Left ventricle myocardium superior (tissue), 1 donor: Measurements from ENCODE around the gene TTC39C. TPM values are rescaled to one million over a fixed set of nuclear protein-coding genes. Genes with fewer than 3 reads are reported as not detected.
"Not testable (repeated sequence)": the region's sequence is repeated elsewhere in the genome, so short reads cannot be mapped to it uniquely, and the experiment has no call there.

Experiments used
- ATAC-seq: fragments of 200-7000 bp; cut with Tn5 transposase; one replicate; pipeline ENCODE4 v1.9.1; 2020; ENCODE audit warnings: mild to moderate bottlenecking, moderate library complexity
- DNase-seq: peaks from one replicate; pipeline ENCODE4 v3.0.0-alpha.2; 2020
- intact Hi-C: fragments of 100-400 bp; cut with micrococcal nuclease; formaldehyde crosslinking; loops from one replicate; pipeline ENCODE4 v1.11.0; 2022
- total RNA-seq: library from RNA; stranded (reverse); fragmentation: NEBNext Ultra II Directional; extraction: Animal tissue kit (Norgen Biotek cat#: 25700); gene quantifications from one replicate; pipeline ENCODE4 v1.2.1, GENCODE V29; 2021
- donor health status: DM: no; HTN: yes; CAD: no; lungs with severe emphysema.

Gene TTC39C
- total RNA-seq, 1 donor from 2014 or later = 4.1 TPM

DNA sequence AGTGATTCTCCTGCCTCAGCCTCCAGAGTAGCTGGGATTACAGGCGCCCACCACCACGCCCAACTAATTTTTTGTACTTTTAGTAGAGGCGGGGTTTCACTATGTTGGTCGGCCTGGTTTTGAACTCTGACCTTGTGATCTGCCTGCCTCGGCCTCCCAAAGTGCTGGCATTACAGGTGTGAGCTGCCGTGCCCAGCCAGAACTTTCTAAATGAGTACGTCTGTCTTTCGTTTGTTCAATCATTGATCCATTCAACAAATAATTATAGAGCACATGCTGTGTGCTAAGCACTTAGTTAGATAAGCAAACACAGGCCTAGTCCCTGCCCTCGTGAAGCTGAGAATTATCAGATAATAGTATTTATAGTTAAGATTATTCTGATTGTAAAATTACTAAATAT is 56.5 kb downstream of the TTC39C start:
- ATAC-seq (no peak), DNase-seq (no peak)
- intact Hi-C loops = no loop called here

- intact Hi-C loops = no loop called here
- ATAC-seq = no peak
- DNase-seq = no peak
Measured at GRCh38 chr18:24071779-24072178, 57.2 kb downstream of the TTC39C start.

DNA sequence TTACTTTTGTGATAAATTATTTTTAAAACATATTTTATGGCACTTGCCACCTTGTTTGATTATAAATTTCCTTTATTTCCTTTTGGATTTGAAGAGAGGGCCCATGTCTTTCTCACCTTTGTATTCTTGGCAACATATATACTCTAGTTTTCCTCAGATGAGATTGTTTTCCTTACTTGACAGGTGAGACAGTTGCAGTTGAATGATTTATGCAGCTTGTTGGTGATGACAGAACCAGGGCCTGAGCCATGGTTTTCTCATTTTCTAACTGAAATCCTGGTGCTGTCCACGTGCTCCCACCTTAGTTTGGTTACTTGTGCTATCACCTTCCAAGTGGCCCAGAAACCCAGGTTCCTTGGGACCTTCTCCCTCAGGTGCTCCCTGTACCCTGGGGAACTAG is 58.2 kb downstream of the TTC39C start:
- DNase-seq (no peak), ATAC-seq (no peak)
- intact Hi-C loops = no loop called here

GRCh38 chr18:24073791-24074190 is 59.2 kb downstream of the TTC39C start:
- DNase-seq = no peak
- intact Hi-C loops = no loop called here
- no peak for ATAC-seq

- intact Hi-C loops, DNase-seq, ATAC-seq: not testable (repeated sequence)
Measured at GRCh38 chr18:24074757-24075156, 60.2 kb downstream of the TTC39C start.

DNA sequence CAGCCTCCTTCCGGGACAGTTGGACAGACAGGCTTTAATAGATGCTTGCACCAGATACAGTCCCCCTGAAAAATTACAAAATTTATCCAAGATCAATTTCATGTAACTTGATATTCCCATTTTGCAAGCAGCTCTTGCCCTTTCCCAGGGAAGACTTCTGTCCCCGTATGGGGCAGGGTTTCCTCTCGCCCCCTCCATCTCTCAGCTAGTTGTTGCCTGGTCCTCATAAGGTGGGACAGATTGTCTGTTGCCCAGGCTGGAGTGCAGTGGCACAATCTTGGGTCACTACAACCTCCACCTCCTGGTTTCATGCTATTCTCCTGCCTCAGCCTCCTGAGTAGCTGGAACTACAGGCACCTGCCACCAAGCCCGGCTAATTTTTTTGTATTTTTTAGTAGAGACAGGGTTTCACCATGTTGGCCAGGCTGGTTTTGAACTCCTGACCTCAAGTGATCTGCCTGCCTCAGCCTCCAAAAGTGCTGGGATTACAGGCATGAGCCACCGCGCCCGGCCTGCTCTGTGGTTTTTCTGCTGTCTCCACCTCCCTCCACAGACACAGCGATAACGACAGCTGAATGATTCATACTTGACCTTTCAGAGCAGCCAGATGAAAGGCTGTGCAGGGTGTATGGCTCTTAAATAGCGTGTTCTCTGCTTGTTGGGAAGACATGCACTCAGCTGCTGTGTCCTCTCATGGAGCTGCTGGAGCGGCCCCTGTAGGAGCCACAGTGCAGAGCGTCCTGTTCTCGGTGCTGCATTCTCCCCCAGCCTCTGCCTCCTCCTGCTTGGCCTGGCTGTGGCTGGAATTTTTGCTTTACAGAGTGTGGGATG is 61.4 kb downstream of the TTC39C start:
- ATAC-seq (peak; percentile 99), DNase-seq (peak; percentile 86)
- intact Hi-C loops = no loop called here

DNA sequence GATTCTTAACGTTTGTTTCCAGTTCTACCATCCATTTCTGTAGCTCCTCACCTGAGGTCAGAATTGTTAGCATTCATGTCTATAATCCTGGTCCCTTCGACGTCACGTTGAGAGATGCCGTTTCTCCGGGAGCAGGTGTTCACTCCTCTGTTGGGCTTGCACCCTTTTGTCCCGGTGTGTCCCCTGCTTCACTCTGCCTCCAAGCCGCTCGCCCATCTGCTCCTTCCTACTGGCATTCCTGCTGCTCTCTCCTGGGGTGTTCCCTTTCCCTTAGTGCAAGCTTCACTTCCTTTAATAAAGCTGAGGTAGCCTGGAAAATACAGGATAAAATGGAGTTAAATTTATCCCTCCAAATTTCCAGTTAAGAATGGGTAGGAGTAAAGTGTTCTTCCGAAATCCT is 62.4 kb downstream of the TTC39C start:
- intact Hi-C loops = no loop called here
- DNase-seq (no peak), ATAC-seq (no peak)

- intact Hi-C loops = no loop called here
- DNase-seq = no peak
- no peak for ATAC-seq
Measured at GRCh38 chr18:24078391-24078790, 63.8 kb downstream of the TTC39C start.

DNA sequence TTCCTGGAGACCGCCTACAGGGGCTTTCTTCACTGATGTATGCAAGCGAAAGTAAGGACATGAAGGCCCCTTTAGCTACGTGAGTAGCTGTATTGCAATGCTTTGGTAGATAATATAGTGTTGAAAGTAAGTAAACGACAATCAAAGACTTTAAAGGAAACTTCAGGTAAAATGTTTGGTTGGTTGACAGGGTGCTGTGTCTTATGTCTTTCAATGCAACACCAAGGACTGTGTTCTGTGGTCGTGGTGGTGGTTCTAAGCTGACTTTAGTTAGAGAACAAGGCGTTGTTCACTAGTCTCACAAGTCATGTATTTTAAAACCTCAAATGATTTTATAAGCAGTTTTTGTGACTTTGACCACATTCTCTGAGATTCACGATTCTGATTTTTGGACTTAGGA is 66.3 kb downstream of the TTC39C start:
- DNase-seq = no peak
- no peak for ATAC-seq
- intact Hi-C loops = no loop called here

DNA sequence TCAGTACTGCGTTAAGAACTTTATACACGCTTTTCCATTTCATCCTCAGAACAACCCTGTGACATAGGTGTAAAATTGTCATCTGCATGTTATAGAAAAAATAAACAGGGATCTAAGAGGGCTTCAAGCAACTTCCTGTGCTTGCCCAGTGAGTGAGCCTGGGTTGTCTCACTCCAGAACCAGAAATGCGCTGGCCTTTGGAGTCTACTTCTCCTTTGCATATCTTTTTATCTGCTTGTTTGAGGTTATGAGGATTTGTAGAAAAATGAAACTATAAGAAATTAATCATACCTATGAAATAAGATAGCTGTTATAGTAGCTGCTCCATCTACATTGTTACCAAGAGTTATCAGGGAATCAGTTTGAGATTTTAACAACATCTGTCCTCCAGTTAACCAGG is 69.0 kb downstream of the TTC39C start:
- intact Hi-C loops = no loop called here
- DNase-seq (no peak), ATAC-seq (no peak)

GRCh38 chr18:24086082-24086481 is 71.5 kb downstream of the TTC39C start:
- intact Hi-C loops = no loop called here
- DNase-seq (no peak), ATAC-seq (no peak)

DNA sequence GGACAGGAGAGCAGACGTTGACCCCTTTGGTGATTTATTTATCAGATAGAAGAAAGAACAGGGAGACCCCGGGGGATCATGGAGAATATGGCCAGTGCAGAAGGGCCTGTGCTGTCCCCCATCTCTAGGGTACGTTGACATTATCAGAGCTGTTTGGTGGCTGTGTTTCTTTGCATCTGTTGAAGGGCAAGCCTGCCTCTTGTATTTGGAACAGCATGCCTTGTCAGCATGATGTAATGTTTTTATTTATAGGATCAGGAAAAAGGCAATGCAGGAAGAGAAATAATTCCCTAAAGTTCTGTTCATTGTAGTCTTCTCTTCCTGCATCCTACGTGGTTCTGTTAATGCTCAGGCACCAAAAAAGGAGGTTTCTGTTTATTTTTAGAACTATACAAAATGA is 74.5 kb downstream of the TTC39C start:
- ATAC-seq (peak; percentile 96), DNase-seq (no peak)
- intact Hi-C loops = no loop called here

DNA sequence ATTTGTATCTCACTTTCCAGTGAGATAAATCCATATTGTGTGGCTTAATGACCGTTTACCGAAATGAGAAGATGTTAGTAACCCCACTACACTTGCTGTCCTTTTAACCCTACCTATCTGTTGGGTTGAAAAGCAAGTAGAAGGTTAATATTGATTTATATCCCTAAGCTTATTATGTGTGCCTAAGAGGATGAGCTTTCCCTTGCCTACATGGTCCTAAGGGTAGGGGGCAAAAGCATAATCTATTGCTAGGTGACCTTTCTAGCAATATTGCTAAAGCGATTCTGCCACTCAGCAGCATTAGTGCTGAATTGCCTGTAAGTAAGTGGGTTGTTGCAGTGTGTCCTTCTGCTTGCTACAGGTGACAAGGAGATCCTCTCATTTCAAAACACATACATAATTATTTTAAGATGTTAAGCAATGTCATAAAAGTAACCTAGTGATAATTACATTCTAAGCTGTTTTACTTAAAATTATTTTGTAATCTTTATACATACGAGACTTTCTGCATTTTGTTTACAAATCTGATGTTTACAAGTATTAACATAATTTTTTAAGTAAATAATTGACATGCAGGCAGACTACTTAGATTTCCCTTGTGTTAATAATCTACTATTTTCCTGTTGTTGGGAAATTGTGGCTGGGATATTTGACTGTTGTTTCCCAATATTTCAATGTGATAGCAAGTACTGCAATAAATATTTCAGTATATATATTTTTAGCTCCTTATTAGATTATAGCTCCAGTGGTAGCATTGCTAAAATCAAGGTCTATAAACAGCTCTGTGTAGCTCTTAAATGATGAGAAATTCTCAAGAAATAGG is 75.2 kb downstream of the TTC39C start:
- intact Hi-C loops = no loop called here
- peak; percentile 62 for ATAC-seq
- DNase-seq = no peak

DNA sequence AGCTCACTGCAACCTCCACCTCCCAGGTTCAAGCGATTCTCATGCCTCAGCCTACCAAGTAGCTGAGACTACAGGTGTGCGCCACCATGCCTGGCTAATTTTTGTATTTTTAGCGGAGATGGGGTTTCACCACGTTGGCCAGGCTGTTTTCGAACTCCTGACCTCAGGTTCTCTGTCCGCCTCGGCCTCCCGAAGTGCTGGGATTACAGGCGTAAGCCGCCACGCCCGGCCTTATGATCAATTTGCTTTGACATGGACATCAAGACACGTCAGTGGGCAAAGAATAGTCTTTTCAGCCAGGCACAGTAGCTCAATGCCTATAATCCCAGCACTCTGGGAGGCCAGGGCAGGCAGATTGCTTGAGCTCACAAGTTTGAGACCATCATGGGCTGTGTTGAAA is 76.3 kb downstream of the TTC39C start:
- intact Hi-C loops = no loop called here
- DNase-seq (no peak), ATAC-seq (no peak)

GRCh38 chr18:24094561-24094960 is 80.0 kb downstream of the TTC39C start:
- DNase-seq (no peak), ATAC-seq (no peak)
- intact Hi-C loops = no loop called here

GRCh38 chr18:24095976-24096375 is 81.4 kb downstream of the TTC39C start:
- ATAC-seq (no peak), DNase-seq (no peak)
- intact Hi-C loops = no loop called here

DNA sequence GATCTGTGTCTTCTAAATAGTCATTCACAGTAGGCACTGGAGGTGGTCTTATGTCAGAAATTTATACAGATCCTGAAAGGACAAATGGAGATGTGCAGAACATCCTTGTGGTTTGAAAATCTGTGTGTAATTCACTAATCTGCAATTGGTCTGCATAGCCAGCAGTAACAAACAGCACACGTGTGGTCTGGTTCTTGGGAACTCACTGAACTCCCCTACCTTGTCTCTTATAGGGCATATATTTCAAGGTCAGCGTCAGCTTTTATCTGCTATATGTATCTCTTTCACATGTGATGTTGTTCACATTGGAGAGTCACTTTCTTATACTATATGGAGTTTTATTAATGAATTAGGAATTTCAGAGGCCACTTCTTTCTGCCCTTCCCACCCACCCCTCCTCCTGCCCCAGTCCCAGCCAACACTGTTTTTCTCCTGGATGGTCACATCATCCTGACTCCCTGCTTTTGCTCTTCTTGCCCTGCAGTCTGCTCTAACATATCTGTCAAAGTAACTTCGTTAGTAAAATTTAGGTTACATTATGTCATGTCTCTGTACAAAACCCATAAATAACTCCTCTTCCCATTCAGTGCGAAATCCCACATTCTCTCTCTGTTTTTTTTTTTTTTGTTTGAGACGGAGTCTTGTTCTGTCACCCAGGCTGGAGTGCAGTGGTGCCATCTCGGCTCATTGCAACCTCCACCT is 88.9 kb downstream of the TTC39C start:
- ATAC-seq (no peak), DNase-seq (no peak)
- intact Hi-C loops = no loop called here

DNA sequence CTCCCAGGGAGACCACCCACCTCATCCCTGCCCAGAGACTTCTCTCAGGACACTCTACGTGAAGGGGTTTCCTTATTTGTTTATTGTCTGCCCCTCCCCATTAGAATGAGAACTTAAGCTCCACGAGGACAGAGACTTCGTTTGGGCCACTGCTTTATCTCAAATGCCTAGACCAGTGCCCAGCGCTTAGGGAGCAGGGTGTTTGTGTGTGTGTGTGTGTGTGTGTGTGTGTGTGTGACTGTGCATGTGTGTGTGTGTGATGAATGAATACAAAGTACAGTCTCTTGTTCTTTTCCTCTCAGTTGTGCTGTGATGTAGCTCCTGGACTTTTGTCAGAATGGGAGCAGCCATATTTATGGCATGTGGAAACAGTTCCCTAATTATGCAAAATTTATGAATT is 89.9 kb downstream of the TTC39C start:
- intact Hi-C loops = no loop called here
- ATAC-seq (no peak), DNase-seq (no peak)

GRCh38 chr18:24108641-24109040 is 94.1 kb downstream of the TTC39C start:
- intact Hi-C loops = no loop called here
- DNase-seq (no peak), ATAC-seq (no peak)

- ATAC-seq (no peak), DNase-seq (no peak)
- intact Hi-C loops = loop anchor here (10.0 kb wide), 1 partner anchor 97 kb away; the partner anchor contains the start of gene TTC39C
Measured at GRCh38 chr18:24111936-24112335, 97.4 kb downstream of the TTC39C start.
